GM23338 (cell line): ENCODE measurements around the gene NHERF1.

Source experiments
- EZH2 ChIP-seq: fragments of 200-600 bp; sonication (generic); IDR thresholded peaks from one replicate; pipeline ENCODE4 v1.8.0; 2017; ENCODE audit warnings: antibody characterized with exemption, mild to moderate bottlenecking, low read depth; ENCODE audit not compliant: unreplicated experiment
- NANOG ChIP-seq: IDR thresholded peaks from 2 replicates; pipeline ENCODE4 v1.6.1; 2016; ENCODE audit warnings: antibody characterized with exemption, borderline replicate concordance
- POLR2AphosphoS5 ChIP-seq: IDR thresholded peaks from 2 replicates; pipeline ENCODE4 v1.6.1; 2016; ENCODE audit warnings: antibody characterized with exemption, low read depth
- REST ChIP-seq: IDR thresholded peaks from one replicate; pipeline ENCODE4 v1.6.1; 2018; ENCODE audit warnings: antibody characterized with exemption; ENCODE audit not compliant: unreplicated experiment
- ZNF462 ChIP-seq: fragments of 250-450 bp; sonication (Bioruptor Pico); IDR thresholded peaks from 2 replicates; pipeline ENCODE4 v1.5.0; 2020; ENCODE audit warnings: mild to moderate bottlenecking, moderate library complexity
- TF ChIP-seq, protein P1 (sequence below), 2 experiments: fragments of 200-600 bp in 1 of 2; sonication (generic) in 1 of 2; conservative IDR thresholded peaks; 2 replicates each; pipeline versions ENCODE4 v1.5.1 to v1.6.1; 2016 to 2017; ENCODE audit warnings: antibody characterized with exemption in 2 of 2, low read depth in 2 of 2, mild to moderate bottlenecking in 2 of 2, moderate library complexity in 1 of 2

GRCh38 chr17:74742978-74743545 is 5.4 kb upstream of the NHERF1 start:
- no peak for TF ChIP-seq EZH2
- TF ChIP-seq, protein P1, sequence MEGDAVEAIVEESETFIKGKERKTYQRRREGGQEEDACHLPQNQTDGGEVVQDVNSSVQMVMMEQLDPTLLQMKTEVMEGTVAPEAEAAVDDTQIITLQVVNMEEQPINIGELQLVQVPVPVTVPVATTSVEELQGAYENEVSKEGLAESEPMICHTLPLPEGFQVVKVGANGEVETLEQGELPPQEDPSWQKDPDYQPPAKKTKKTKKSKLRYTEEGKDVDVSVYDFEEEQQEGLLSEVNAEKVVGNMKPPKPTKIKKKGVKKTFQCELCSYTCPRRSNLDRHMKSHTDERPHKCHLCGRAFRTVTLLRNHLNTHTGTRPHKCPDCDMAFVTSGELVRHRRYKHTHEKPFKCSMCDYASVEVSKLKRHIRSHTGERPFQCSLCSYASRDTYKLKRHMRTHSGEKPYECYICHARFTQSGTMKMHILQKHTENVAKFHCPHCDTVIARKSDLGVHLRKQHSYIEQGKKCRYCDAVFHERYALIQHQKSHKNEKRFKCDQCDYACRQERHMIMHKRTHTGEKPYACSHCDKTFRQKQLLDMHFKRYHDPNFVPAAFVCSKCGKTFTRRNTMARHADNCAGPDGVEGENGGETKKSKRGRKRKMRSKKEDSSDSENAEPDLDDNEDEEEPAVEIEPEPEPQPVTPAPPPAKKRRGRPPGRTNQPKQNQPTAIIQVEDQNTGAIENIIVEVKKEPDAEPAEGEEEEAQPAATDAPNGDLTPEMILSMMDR (conservative IDR thresholded peaks at IDR 0.05; ENCODE audit: low read depth in 2 of 2), result no peak
- TF ChIP-seq POLR2AphosphoS5, result no peak
- no peak for TF ChIP-seq ZNF462 (CRISPR knock-in tag)
- TF ChIP-seq NANOG, result no peak
- TF ChIP-seq REST, result no peak
